GM21528 (cell line): Measurements from ENCODE around the gene DFFB.

Experiments
- ATAC-seq: cut with Tn5 transposase; IDR thresholded peaks from one replicate; pipeline ENCODE4 v1.9.1; 2021; ENCODE audit warnings: mild to moderate bottlenecking, moderate library complexity; ENCODE audit not compliant: unreplicated experiment, low FRiP score

DFFB gene

DNA sequence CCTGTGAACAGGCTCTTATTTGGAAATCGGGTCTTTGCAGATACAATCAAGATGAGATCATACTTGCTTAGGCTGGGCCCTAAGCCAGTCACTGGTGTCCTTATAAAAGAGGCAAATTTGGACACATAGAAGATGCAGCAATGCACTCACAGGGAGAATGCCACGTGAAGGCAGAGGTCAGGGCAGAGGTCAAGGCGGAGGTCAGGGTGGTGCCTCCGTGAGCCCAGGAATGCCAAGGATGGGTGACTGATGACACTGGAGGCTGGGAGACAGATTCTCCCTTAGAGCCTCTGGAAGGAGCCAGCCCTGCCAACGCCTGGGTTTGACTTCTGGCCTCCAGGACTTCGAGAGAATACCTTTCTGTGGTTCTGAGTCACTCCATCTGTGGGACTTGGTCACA lies 65.6 kb downstream of the DFFB start:
- no peak for ATAC-seq

DNA sequence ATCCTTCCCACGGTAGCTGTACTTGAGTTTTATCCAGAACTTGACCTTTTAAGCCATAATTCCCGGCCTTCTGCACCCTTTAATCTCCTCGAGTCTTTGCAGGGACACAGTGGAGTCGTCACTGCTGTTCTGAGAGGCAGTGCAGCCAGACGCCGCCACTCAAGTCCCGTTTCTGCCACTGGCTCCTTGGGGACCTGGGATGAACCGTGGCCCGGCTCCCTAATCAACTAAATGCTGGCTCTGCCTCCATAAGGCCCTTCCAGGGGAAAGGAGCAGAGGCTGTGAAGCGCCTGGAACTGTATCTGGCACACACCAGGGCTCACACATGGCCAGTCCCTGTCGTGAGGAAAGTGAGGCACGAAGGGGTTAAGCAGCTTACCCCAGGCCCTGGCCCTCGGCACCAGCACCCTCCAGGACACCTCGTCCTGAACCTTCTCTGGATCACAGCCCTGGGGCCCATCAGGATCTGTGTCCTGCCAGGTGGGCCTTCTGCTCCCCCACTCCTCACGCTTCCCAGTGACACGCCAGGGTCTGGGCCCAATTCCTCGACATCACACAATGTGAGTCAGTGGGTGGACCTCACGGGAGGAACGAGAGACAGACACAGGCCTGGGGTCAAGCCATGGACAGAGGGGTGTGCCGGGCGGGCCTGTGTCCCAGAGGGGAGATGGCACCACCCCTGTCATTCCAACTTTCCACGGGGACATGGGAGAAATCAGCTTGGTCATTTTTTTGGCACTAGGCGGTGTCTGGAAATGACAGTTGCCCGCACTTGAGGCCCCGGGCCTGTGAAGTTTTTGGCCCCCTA lies 66.3 kb downstream of the DFFB start:
- no peak for ATAC-seq

- ATAC-seq = no peak
These were observed 67.0 kb downstream of the DFFB start for GRCh38 chr1:3924186-3924824.

DNA sequence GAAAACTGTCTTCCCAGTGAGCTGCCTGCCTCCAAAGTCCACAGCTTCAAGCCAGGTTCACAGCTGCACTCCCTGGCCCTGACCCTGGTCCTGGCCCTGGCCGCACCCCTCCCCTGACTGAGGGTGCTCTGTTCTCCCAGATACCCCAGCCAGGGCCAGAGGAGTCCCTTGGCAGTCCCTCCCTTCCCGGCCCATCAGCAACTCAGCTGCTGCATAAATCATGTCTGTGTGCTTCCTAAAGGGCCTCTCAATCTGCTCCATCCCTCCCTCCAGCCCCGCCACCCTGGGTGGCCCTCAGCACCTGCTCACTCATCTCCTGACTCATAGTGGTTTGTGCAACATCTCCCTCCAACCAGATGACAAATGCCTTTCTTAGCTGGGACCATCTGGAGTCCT lies 67.5 kb downstream of the DFFB start:
- no peak for ATAC-seq

- no peak for ATAC-seq
These were observed 68.0 kb downstream of the DFFB start for GRCh38 chr1:3925256-3925655.

GRCh38 chr1:3925762-3926161 lies 68.5 kb downstream of the DFFB start:
- ATAC-seq = no peak

DNA sequence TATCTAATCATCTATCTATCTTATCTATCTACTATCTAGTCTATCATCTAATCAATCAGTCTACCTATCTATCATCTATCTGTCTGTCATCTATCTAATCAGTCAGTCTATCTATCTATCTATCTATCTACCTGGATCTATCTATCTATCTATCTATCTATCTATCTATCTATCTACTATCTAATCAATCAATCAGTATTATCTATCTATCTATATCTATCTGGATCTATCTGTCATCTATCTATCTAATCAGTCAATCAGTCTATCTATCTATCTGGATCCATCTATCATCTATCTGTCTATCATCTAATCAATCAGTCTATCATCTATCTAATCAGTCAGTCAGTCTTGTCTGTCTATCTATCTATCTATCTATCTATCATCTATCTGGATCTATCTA lies 69.7 kb downstream of the DFFB start:
- ATAC-seq = no peak

GRCh38 chr1:3928586-3928985 lies 71.3 kb downstream of the DFFB start:
- ATAC-seq = no peak

GRCh38 chr1:3929126-3929525 lies 71.8 kb downstream of the DFFB start:
- ATAC-seq = no peak

DNA sequence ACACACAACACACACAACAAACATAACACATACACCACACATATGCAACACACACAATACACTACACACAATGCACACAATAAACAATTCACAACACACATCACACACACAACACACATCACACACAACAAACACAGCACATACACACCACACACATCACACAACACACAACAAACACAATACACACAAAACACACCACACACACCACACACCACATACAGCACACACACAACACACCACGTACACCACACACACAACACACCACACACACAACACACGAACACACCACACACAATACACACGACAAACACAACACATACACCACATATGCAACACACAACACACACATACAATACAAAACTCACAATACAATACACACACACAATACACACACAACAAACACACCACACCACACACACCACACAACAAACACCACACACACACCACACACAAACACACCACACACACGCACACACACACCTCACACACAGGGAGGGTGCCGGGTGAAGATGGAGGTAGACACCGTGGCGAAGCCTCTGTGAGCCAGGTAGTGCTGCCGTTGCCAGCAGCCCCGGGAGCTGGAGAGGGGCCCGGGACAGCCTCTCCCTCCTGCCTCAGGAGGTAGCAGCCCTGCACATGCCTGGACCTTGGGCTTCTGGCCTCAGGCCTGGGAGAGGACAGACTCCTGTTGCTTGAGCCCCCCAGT lies 73.2 kb downstream of the DFFB start:
- ATAC-seq = no peak

GRCh38 chr1:3931007-3931912 lies 74.0 kb downstream of the DFFB start:
- no peak for ATAC-seq

GRCh38 chr1:3932156-3932919 lies 75.1 kb downstream of the DFFB start:
- ATAC-seq = no peak
